HG03457 (cell line): ENCODE measurements around the gene EPC2.
"Not testable (repeated sequence)": the region's sequence is repeated elsewhere in the genome, so short reads cannot be mapped to it uniquely, and the experiment has no call there.

Source experiments
- ATAC-seq: cut with Tn5 transposase; IDR thresholded peaks from one replicate; pipeline ENCODE4 v1.9.1; 2021; ENCODE audit warnings: moderate number of reproducible peaks; ENCODE audit not compliant: unreplicated experiment

EPC2 gene

DNA sequence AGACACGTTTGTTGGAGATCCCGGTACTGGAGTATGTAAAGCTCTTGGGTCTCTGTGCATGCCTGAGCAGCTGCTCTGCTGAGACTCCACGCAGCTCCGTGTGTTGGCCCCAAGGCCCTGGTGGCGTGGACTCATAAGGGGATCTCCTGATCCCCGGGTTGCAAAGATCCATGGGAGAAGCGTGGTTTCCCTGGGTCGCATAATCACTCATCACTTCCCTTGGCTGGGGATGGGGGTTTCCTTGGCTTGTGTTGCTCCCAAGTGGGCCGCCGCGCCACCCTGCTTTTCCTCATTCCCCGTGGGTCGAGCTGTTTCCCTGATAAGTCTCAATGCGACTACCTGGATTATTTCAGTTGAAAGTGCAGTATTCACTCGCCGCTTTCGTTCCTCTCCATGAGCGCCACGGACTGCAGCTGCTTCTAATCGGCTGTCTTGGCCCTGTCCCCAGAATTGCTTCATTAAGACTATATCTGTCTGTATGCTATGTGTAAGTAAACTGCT is 76.0 kb downstream of the EPC2 start:
- ATAC-seq: no peak

DNA sequence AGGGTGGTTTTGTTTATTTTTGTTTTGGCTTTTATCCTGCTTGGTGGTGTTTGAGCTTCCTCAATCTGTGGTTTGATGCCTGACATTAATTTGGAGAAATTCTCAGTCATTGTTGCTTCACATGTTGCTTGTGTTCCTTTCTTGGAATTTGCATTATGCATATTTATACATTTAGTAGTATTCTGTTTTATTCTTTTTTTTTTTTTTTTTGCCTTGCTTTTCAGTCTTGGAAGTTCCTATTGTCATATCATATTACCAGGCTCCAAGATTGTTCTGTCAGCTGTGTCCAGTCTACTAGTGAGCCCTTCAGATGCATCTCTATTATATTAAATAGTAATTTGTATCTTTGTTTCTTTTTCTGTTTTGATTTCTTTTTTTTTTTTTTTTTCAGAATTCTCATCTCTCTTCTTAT is 77.0 kb downstream of the EPC2 start:
- ATAC-seq: no peak

GRCh38 chr2:148721991-148722777 is 77.6 kb downstream of the EPC2 start:
- no peak for ATAC-seq

GRCh38 chr2:148725564-148725963 is 81.0 kb downstream of the EPC2 start:
- no peak for ATAC-seq

GRCh38 chr2:148726228-148726627 is 81.7 kb downstream of the EPC2 start:
- ATAC-seq: no peak

GRCh38 chr2:148730085-148730484 is 85.5 kb downstream of the EPC2 start:
- no peak for ATAC-seq

DNA sequence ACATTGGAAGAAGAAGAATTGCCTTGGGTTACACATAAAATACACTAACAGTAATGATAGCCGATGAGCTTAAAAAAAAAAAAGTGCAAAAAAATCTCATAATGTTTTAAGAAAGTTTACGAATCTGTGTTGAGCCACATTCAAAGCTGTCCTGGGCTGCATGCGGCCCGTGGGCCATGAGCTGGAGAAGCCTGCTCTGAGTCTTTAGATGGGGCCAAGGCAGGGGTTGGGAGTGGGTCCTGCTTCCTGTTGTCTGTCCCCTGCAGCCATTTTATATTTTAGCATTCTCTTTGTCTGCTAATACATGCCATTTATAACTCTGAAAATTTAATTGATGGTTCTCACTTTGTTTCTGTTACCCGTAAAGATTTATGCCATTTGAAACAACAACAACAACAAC is 93.2 kb downstream of the EPC2 start:
- no peak for ATAC-seq

DNA sequence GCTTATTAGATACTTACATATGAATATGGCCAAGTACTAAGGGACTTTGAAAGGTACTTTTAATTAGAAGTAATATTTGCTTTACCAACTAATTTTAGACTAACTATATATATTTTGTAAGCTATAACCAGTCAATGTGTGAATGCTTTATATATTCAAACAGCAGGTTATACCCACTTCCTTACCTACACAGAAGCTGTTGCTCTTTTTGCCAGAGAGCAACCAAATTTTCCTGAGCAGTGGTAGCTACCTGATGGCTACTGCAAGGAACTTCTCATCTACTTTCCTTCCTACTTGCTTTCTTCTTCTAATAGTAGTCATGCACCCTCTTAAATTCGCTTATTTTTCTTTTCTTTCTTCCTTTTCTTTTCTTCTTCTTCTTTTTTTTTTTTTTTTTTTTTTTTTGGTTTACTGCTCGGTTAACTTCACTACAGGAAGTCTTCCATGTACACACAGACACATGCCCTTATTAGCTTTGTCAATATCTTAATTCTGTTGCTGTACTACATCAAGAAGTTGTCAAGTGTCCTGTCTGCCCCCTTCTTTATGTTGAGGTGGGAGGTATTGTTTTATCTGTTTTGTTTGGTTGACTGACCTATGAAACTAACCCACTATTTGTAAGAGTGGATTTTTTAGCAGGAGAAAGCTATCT is 95.0 kb downstream of the EPC2 start:
- ATAC-seq: no peak

DNA sequence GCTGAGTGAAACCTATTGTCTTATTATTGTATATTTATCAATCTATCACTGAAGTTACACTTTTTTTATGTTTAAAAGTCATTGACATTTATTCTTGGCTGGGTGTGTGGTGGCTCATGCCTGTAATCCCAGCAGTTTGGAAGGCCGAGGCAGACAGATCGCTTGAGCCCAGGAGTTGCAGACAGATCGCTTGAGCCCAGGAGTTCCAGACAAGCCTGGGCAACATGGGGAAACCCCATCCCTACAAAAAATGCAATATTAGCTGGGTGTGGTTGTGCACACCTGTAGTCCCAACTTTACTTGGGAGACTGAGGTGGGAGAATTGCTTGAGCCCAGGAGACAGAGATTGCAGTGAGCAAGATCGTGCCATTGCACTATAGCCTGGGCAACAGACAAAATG is 97.8 kb downstream of the EPC2 start:
- no peak for ATAC-seq

- ATAC-seq: no peak
Observed at GRCh38 chr2:148745151-148745851, 100.8 kb downstream of the EPC2 start.

DNA sequence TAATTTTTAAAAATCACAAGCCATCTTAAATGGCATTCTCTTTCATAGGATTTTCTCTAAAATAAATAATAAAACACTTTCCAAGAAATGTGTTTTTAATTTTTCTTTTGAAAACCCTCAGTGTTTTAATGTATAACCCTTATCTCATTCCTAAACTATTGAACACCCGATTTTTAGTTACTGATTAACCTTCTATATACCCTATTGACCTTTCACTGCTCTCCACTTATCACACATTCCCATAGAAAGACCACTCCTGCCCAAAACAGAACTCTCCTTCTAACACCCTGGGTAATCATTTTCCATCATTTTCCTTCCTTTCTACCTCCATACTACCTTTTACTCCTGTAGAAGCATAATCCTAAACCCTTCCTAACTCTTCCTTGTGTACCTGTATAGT is 102.4 kb downstream of the EPC2 start:
- ATAC-seq: no peak

GRCh38 chr2:148751907-148752306 is 107.4 kb downstream of the EPC2 start:
- ATAC-seq: no peak

GRCh38 chr2:148752977-148753376 is 108.4 kb downstream of the EPC2 start:
- no peak for ATAC-seq

DNA sequence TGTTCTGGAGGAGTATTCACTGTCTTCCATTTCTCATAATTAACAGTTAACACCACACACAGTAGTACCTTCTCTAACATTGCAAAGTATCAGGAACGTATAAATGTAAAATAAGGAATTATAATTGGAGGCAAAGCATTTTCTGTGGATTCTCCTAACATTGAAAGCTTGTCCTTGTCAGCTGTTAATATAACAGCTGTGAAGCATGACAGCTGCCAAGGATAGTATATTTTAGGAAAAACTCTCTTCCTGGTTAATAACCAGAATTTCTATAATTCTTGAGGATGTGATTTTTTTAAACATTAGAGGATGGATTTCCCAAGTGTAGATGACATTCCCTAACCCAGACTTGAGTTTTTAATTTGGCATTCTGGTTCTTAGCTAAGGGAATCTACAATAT is 110.3 kb downstream of the EPC2 start:
- no peak for ATAC-seq

- ATAC-seq: no peak
Observed at GRCh38 chr2:148756292-148756975, 111.9 kb downstream of the EPC2 start.

DNA sequence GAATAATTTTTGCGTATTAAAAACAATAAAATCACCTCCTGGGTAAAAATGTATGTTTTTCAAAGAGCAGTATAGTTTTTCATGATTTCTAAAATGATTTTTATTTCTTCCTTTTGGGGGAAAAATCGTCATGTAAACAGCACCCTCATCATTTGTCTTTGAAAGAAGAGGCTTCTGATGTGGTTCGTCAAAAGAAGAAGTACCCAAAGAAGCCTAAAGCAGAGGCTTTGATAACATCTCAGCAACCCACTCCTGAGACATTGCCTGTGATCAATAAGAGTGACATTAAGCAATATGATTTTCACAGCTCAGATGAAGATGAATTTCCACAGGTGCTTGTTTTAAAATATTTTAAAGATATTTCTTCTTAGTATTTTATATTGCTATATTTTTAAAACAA is 120.3 kb downstream of the EPC2 start:
- ATAC-seq: no peak

DNA sequence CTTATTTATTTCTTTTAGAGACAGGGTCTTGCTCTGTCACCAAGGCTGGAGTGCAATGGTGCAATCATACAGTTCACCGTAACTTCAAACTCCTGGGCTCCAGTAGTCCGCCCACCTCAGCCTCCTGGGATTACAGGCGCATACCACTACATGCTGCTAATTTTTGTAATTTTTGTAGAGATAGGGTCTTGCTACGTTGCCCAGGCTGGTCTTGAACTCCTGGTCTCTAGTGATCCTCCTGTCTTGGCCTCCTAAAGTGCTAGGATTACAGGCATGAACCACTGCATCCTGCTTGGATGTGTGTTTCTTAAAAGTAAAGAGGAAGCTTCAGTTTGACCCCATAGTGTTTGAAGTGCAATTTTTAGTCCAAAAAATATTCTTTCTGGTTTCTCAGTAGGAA is 125.5 kb downstream of the EPC2 start:
- ATAC-seq: no peak

DNA sequence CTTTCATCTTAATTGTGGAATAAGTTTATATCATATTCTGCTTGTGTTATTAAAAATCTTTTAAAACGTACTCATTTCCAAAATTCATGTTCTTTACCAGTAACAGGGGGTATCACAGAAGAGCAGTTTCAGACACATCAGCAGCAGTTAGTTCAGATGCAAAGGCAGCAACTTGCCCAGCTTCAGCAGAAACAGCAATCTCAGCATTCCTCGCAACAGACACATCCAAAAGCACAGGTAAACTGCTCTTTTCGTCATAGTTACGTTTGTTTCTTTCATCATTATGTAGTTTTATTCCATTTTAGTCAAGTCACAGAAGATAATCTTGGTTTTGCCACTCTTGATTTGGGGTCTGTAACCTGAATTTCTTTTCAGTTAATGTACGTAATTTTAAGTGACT is 137.0 kb downstream of the EPC2 start:
- no peak for ATAC-seq

DNA sequence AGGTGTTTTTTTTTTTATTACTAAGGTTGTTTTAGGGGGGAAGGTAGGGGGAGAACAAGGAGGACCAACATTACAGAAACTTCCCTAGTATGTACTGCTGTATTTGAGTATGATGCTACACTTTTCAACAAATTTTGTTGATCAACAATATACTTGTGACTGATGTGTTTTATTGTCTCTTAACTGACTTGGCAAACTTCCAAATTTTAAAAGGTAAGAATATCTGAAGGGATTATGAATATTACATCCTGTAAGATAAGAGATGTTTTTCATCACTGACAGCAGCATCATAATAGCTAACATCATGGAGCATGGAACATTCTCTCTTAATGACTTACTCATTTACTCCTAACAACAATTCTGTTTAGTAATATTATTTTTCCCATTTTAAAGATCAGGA is 144.5 kb downstream of the EPC2 start:
- no peak for ATAC-seq

GRCh38 chr2:148790172-148790571 is 145.6 kb downstream of the EPC2 start:
- not testable (repeated sequence) for ATAC-seq

GRCh38 chr2:148794558-148794957 is 150.0 kb downstream of the EPC2 start:
- ATAC-seq: no peak
